Muscle layer of duodenum (tissue), 2 donors: Measurements from ENCODE around the gene RAVER2.

Experiments
- H3K27ac ChIP-seq: one replicate; pipeline ENCODE4 v1.7.0; 2013; ENCODE audit warnings: mild to moderate bottlenecking, low read length
- H3K27me3 ChIP-seq: one replicate; pipeline ENCODE4 v1.7.0; 2013; ENCODE audit warnings: low read depth, mild to moderate bottlenecking, control low read depth, low read length
- H3K36me3 ChIP-seq, 2 donors: one replicate each; pipeline ENCODE4 v1.7.0; 2013; ENCODE audit warnings: low read length in 2 of 2, control low read depth in 1 of 2, mild to moderate bottlenecking in 1 of 2; ENCODE audit not compliant: insufficient read depth in 2 of 2, control insufficient read depth in 1 of 2
- H3K4me1 ChIP-seq, 2 donors: one replicate each; pipeline ENCODE4 v1.7.0; 2013; ENCODE audit warnings: low read length in 2 of 2, mild to moderate bottlenecking in 2 of 2, control low read depth in 1 of 2, moderate library complexity in 1 of 2; ENCODE audit not compliant: insufficient read depth in 2 of 2, control insufficient read depth in 1 of 2
- H3K4me3 ChIP-seq, 2 donors: one replicate each; pipeline ENCODE4 v1.7.0; 2013; ENCODE audit warnings: low read length in 2 of 2, low read depth in 1 of 2, mild to moderate bottlenecking in 1 of 2
- H3K9me3 ChIP-seq, 2 donors: one replicate each; pipeline ENCODE4 v1.7.0; 2013; ENCODE audit warnings: low read length in 2 of 2, control low read depth in 1 of 2, mild to moderate bottlenecking in 1 of 2; ENCODE audit not compliant: control insufficient read depth in 1 of 2
- donor health status: healthy.

The RAVER2 gene

GRCh38 chr1:64865105-64865757 lies 120.4 kb downstream of the RAVER2 start:
- Histone ChIP-seq H3K4me3 (no peak overlapping the region), H3K9me3 (no peaks in the 10 kb centered on the region), H3K4me1 (no peaks in the 10 kb centered on the region), H3K27ac (peak overlapping the region; percentile 17), H3K36me3 (peaks cover 27 to 43% of the 10 kb centered on the region in 2 donors), H3K27me3 (no peaks in the 10 kb centered on the region)

GRCh38 chr1:64866689-64867088 lies 121.8 kb downstream of the RAVER2 start:
- no peaks in the 10 kb centered on the region for H3K4me1 ChIP-seq
- H3K4me3 ChIP-seq: no peak overlapping the region
- no peaks in the 10 kb centered on the region for H3K9me3 ChIP-seq
- no peaks in the 10 kb centered on the region for H3K27me3 ChIP-seq
- H3K36me3 ChIP-seq: peaks cover 34 to 47% of the 10 kb centered on the region in 2 donors
- H3K27ac ChIP-seq: no peak overlapping the region

- Histone ChIP-seq H3K36me3 (peaks cover 34 to 48% of the 10 kb centered on the region in 2 donors), H3K9me3 (no peaks in the 10 kb centered on the region), H3K4me1 (no peaks in the 10 kb centered on the region), H3K27ac (no peak overlapping the region), H3K4me3 (no peak overlapping the region), H3K27me3 (no peaks in the 10 kb centered on the region)
These were observed 122.4 kb downstream of the RAVER2 start for GRCh38 chr1:64867266-64867665.

GRCh38 chr1:64871256-64871655 lies 126.4 kb downstream of the RAVER2 start:
- Histone ChIP-seq H3K27me3 (no peaks in the 10 kb centered on the region), H3K4me1 (peaks cover 0 to 8% of the 10 kb centered on the region in 2 donors), H3K27ac (no peak overlapping the region), H3K36me3 (peaks cover 47 to 61% of the 10 kb centered on the region in 2 donors), H3K9me3 (no peaks in the 10 kb centered on the region), H3K4me3 (no peak overlapping the region)

- Histone ChIP-seq H3K4me3 (no peak overlapping the region), H3K27ac (no peak overlapping the region), H3K36me3 (peaks cover 46 to 59% of the 10 kb centered on the region in 2 donors)
These were observed 127.2 kb downstream of the RAVER2 start for GRCh38 chr1:64872067-64872466.

GRCh38 chr1:64873576-64873975 lies 128.7 kb downstream of the RAVER2 start:
- Histone ChIP-seq H3K27me3 (no peaks in the 10 kb centered on the region), H3K9me3 (no peaks in the 10 kb centered on the region), H3K4me1 (peaks cover 0 to 8% of the 10 kb centered on the region in 2 donors), H3K36me3 (peaks cover 50 to 60% of the 10 kb centered on the region in 2 donors), H3K27ac (no peak overlapping the region), H3K4me3 (no peak overlapping the region)

More at GRCh38 chr1:64872067-64872466, 127.2 kb downstream of the RAVER2 start:
- Histone ChIP-seq H3K4me1 (peaks cover 0 to 8% of the 10 kb centered on the region in 2 donors), H3K9me3 (no peaks in the 10 kb centered on the region), H3K27me3 (no peaks in the 10 kb centered on the region)

GRCh38 chr1:64874666-64875065 lies 129.8 kb downstream of the RAVER2 start:
- H3K27ac ChIP-seq: no peak overlapping the region
- no peaks in the 10 kb centered on the region for H3K9me3 ChIP-seq
- H3K4me1 ChIP-seq: peaks cover 0 to 8% of the 10 kb centered on the region in 2 donors

GRCh38 chr1:64875101-64875500 lies 130.2 kb downstream of the RAVER2 start:
- Histone ChIP-seq H3K27ac (no peak overlapping the region), H3K36me3 (peaks cover 46 to 53% of the 10 kb centered on the region in 2 donors), H3K27me3 (no peaks in the 10 kb centered on the region), H3K4me1 (peaks cover 0 to 8% of the 10 kb centered on the region in 2 donors), H3K4me3 (no peak overlapping the region), H3K9me3 (no peaks in the 10 kb centered on the region)

More at GRCh38 chr1:64874666-64875065, 129.8 kb downstream of the RAVER2 start:
- Histone ChIP-seq H3K36me3 (peaks cover 46 to 53% of the 10 kb centered on the region in 2 donors), H3K4me3 (no peak overlapping the region), H3K27me3 (no peaks in the 10 kb centered on the region)

GRCh38 chr1:64875606-64876005 lies 130.7 kb downstream of the RAVER2 start:
- H3K4me3 ChIP-seq: no peak overlapping the region
- peaks cover 0 to 8% of the 10 kb centered on the region in 2 donors for H3K4me1 ChIP-seq
- H3K36me3 ChIP-seq: peaks cover 45 to 53% of the 10 kb centered on the region in 2 donors
- H3K27me3 ChIP-seq: no peaks in the 10 kb centered on the region
- no peak overlapping the region for H3K27ac ChIP-seq
- H3K9me3 ChIP-seq: no peaks in the 10 kb centered on the region

GRCh38 chr1:64877151-64877550 lies 132.3 kb downstream of the RAVER2 start:
- Histone ChIP-seq H3K27ac (no peak overlapping the region), H3K27me3 (no peaks in the 10 kb centered on the region), H3K9me3 (no peaks in the 10 kb centered on the region), H3K4me1 (peaks cover 0 to 8% of the 10 kb centered on the region in 2 donors), H3K36me3 (peaks cover 39 to 45% of the 10 kb centered on the region in 2 donors), H3K4me3 (no peak overlapping the region)

- peaks cover 0 to 8% of the 10 kb centered on the region in 2 donors for H3K4me1 ChIP-seq
- peaks cover 39 to 42% of the 10 kb centered on the region in 2 donors for H3K36me3 ChIP-seq
- no peaks in the 10 kb centered on the region for H3K27me3 ChIP-seq
- no peaks in the 10 kb centered on the region for H3K9me3 ChIP-seq
- no peak overlapping the region for H3K27ac ChIP-seq
- H3K4me3 ChIP-seq: no peak overlapping the region
These were observed 132.7 kb downstream of the RAVER2 start for GRCh38 chr1:64877598-64877997.

GRCh38 chr1:64878090-64878489 lies 133.2 kb downstream of the RAVER2 start:
- Histone ChIP-seq H3K4me1 (peaks cover 0 to 8% of the 10 kb centered on the region in 2 donors), H3K27ac (no peak overlapping the region), H3K9me3 (no peaks in the 10 kb centered on the region), H3K4me3 (no peak overlapping the region), H3K27me3 (no peaks in the 10 kb centered on the region), H3K36me3 (peaks cover 35 to 42% of the 10 kb centered on the region in 2 donors)
